Measurements from ENCODE around the gene PRKAG3. TPM values are rescaled to one million over a fixed set of nuclear protein-coding genes. Genes with fewer than 3 reads are reported as not detected.

PRKAG3 gene
- total and polyA plus RNA-seq, 2 donors (not counting 3 experiments of a cell fraction or from before 2014, with no cell fraction given), result not detected

GRCh38 chr2:218796691-218797090 is 34.9 kb downstream of the PRKAG3 start:
- no peaks in the 10 kb centered on the region for H3K36me3 ChIP-seq (ENCODE audit: control insufficient read depth in 2 of 2, extremely low read depth in 1 of 2, insufficient read depth in 2 of 2, low read length in 2 of 2)
- no peak overlapping the region for H3K27ac ChIP-seq (ENCODE audit: insufficient read depth, low read depth, low read length)
- H3K9me1 ChIP-seq (replicated peaks; ENCODE audit: control insufficient read depth, extremely low read depth, insufficient read depth, low read length), result no peaks in the 10 kb centered on the region
- H3K4me1 ChIP-seq (ENCODE audit: control insufficient read depth, extremely low read depth, insufficient read depth, low read length), result no peaks in the 10 kb centered on the region
- no peaks in the 10 kb centered on the region for H3K79me2 ChIP-seq (ENCODE audit: control insufficient read depth, insufficient read depth, low read length)
- H4K20me1 ChIP-seq (replicated peaks; ENCODE audit: control insufficient read depth, extremely low read depth, insufficient read depth, low read length), result no peaks in the 10 kb centered on the region
- no peak overlapping the region for H2AFZ ChIP-seq (ENCODE audit: low read depth, low read length)
- DNase-seq (ENCODE audit: low read depth, low spot score) (no peak), FAIRE-seq (no peak)
- TF ChIP-seq MAX (IDR thresholded peaks at IDR 0.05; ENCODE audit: insufficient read depth, insufficient read length) (no peak), JUN (IDR thresholded peaks at IDR 0.05; ENCODE audit: borderline replicate concordance, insufficient read depth, insufficient read length, low read depth) (no peak), CTCF (IDR thresholded peaks at IDR 0.05; ENCODE audit: extremely low read depth in 1 of 2, insufficient read depth in 1 of 2, low read depth in 1 of 2, low read length in 2 of 2) (no peak), FOS (IDR thresholded peaks at IDR 0.05; ENCODE audit: borderline replicate concordance, insufficient read depth, low read length) (no peak), MYC (IDR thresholded peaks at IDR 0.05; ENCODE audit: low read depth, low read length) (no peak), POLR2A (IDR thresholded peaks at IDR 0.05; ENCODE audit: low read depth, low read length) (no peak), GATA2 (IDR thresholded peaks at IDR 0.05; ENCODE audit: insufficient read depth, insufficient read length, low read depth, low read length) (no peak), EZH2 (IDR thresholded peaks at IDR 0.05; ENCODE audit: borderline replicate concordance, low read depth, low read length, severe bottlenecking) (no peak), POLR2AphosphoS5 (IDR thresholded peaks at IDR 0.05; ENCODE audit: insufficient read depth, low read depth, low read length) (no peak)
- H3K27me3 ChIP-seq (ENCODE audit: control insufficient read depth in 2 of 2, insufficient read depth in 2 of 2, low read length in 2 of 2), result peaks cover 4% of the 10 kb centered on the region in 2 experiments
- H3K4me2 ChIP-seq (ENCODE audit: insufficient read depth, low read length), result no peak overlapping the region
- no peak overlapping the region for H3K4me3 ChIP-seq (replicated peaks in 1 of 3; ENCODE audit: insufficient read depth in 1 of 3, low read depth in 1 of 3, low read length in 3 of 3)
- H3K9ac ChIP-seq (replicated peaks; ENCODE audit: extremely low read depth, insufficient read depth, low read length), result no peak overlapping the region
- ChIA-PET POLR2A (no interaction called here), CTCF (interaction anchor here (0.9 to 1.5 kb wide), 3 partner anchors 13 to 51 kb away, joined by 3 read pairs; no protein-coding TSS in a partner anchor)
- intact Hi-C loops (cut with micrococcal nuclease) (no loop called here), dilution Hi-C loops (cut with MboI; ENCODE audit: extremely low pct_ligation_motif_present, low sequenced_read_pairs) (no loop called here)
- BruUV-seq (replicated peaks), result no TSS peak
- H3K9me3 ChIP-seq (replicated peaks; ENCODE audit: control insufficient read depth, insufficient read depth, low read length), result no peaks in the 10 kb centered on the region

Measured in endothelial cell of umbilical vein (primary cell).